ENCODE data around the gene ESM1. TPM values are rescaled to one million over a fixed set of nuclear protein-coding genes. Genes with fewer than 3 reads are reported as not detected.

The ESM1 gene, protein sequence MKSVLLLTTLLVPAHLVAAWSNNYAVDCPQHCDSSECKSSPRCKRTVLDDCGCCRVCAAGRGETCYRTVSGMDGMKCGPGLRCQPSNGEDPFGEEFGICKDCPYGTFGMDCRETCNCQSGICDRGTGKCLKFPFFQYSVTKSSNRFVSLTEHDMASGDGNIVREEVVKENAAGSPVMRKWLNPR
- total RNA-seq: 577 and 781 TPM in 2 replicates
- polyA plus RNA-seq: 214 and 221 TPM in 2 replicates
- polyA plus RNA-seq (2011; cell fraction: cytosol; rRNA removed): 246 and 299 TPM in 2 replicates
- 294 and 310 TPM in 2 replicates for polyA plus RNA-seq (2011; cell fraction: nucleus; rRNA removed)
- polyA plus RNA-seq (2012): 424 and 469 TPM in 2 replicates
- polyA minus RNA-seq: 215 and 222 TPM in 2 replicates
- polyA minus RNA-seq (2011; cell fraction: cytosol; rRNA and poly(A)+ RNA removed): not detected
- polyA minus RNA-seq (2011; cell fraction: nucleus; rRNA and poly(A)+ RNA removed): 225 and 290 TPM in 2 replicates
- percentile 100 among the genes with signal in this experiment for Bru-seq, nascent RNA
- percentile 100 among the genes with signal in this experiment for BruChase-seq, experiment 1, labeled RNA remaining after a 6-hour chase
- BruChase-seq, experiment 2, labeled RNA remaining after a 2-hour chase: percentile 100 among the genes with signal in this experiment
- long read RNA-seq, transcript ESM1-201 (2 exons, 1,326 nt): minor isoform, 20 of 304 reads
- long read RNA-seq, transcript ESM1-202 (3 exons, 2,169 nt): major isoform, 163 of 304 reads
- long read RNA-seq, partial matches to known transcripts: 3 of 304 reads
- long read RNA-seq, other reads (novel, unspliced or antisense): 118 of 304 reads

DNA sequence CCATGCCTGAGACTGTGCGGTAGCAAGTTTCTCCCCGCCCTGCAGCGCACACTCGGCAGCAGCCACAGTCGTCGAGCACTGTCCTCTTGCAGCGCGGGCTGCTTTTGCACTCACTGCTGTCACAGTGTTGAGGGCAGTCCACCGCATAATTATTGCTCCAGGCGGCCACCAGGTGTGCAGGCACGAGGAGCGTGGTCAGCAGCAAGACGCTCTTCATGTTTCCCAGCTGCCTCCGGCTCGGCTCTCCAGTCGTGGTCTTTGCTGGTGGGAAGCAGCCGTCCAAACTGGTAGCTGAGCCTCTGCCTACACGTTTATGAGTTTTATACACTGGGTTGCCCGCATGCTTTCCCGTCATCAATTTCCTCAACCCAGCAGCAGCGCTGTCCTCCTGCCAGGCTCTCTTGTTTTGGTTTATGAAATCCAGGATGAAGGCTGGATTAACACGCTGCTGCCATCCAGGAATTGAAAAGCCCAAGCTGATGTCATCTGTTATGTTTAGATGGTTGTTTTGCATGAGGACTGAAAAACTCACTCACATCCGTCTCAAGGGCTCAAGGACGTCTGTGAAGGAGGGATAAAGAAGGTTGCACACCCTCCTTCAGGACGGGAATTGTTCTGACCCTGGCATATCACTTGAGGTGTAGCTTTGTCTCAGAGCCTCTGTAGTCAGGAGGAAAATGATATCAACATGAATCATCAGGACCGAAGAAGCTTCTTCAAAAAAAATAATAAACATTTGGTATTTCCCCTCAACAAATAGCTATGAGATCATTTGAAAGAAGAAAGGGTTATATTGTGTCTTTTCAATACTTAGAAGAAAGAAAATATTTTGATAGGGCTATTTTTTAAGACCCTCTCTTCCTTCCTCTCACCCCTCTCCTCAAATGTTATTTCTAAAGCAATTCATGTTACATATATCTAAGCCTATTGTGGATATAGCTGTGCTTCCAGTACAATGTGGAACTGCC is at the start of gene ESM1:
ESM1 (minus strand) TSS at position 293 of the 968 bp plus-strand sequence; CDS start at position 217, 76 bp downstream.
- Histone ChIP-seq H3K4me2 (ENCODE audit: insufficient read depth, low read length) (peak within 1 kb of the TSS; percentile 99), H4K20me1 (replicated peaks; ENCODE audit: control insufficient read depth, extremely low read depth, insufficient read depth, low read length) (peaks cover 9% of the 10 kb centered on the region), H3K9me1 (replicated peaks; ENCODE audit: control insufficient read depth, extremely low read depth, insufficient read depth, low read length) (no peaks in the 10 kb centered on the region), H2AFZ (ENCODE audit: low read depth, low read length) (no peak within 1 kb of the TSS), H3K4me1 (ENCODE audit: control insufficient read depth, extremely low read depth, insufficient read depth, low read length) (peaks cover 45% of the 10 kb centered on the region), H3K9ac (replicated peaks; ENCODE audit: extremely low read depth, insufficient read depth, low read length) (peak within 1 kb of the TSS; percentile 96), H3K79me2 (ENCODE audit: control insufficient read depth, insufficient read depth, low read length) (peaks cover 48% of the 10 kb centered on the region), H3K4me3 (replicated peaks in 1 of 3; ENCODE audit: insufficient read depth in 1 of 3, low read depth in 1 of 3, low read length in 3 of 3) (peak within 1 kb of the TSS; percentile 69 to 99 (median 97)), H3K36me3 (ENCODE audit: control insufficient read depth in 2 of 2, extremely low read depth in 1 of 2, insufficient read depth in 2 of 2, low read length in 2 of 2) (peaks cover 0 to 16% of the 10 kb centered on the region in 2 experiments), H3K27ac (ENCODE audit: insufficient read depth, low read depth, low read length) (peak within 1 kb of the TSS; percentile 99), H3K27me3 (ENCODE audit: control insufficient read depth in 2 of 2, insufficient read depth in 2 of 2, low read length in 2 of 2) (no peaks in the 10 kb centered on the region), H3K9me3 (replicated peaks; ENCODE audit: control insufficient read depth, insufficient read depth, low read length) (no peaks in the 10 kb centered on the region)
- FAIRE-seq (peak; percentile 98), DNase-seq (ENCODE audit: low read depth, low spot score) (peak; percentile 99)
- intact Hi-C loops (cut with micrococcal nuclease): loop anchor here (1.0 to 10.0 kb wide), 10 partner anchors 8 to 461 kb away; partner anchors contain the start of gene GPX8
- TF ChIP-seq JUN (IDR thresholded peaks at IDR 0.05; ENCODE audit: borderline replicate concordance, insufficient read depth, insufficient read length, low read depth) (peak; percentile 95), POLR2A (IDR thresholded peaks at IDR 0.05; ENCODE audit: low read depth, low read length) (peak; percentile 92), POLR2AphosphoS5 (IDR thresholded peaks at IDR 0.05; ENCODE audit: insufficient read depth, low read depth, low read length) (peak; percentile 87), EZH2 (IDR thresholded peaks at IDR 0.05; ENCODE audit: borderline replicate concordance, low read depth, low read length, severe bottlenecking) (no peak), MYC (IDR thresholded peaks at IDR 0.05; ENCODE audit: low read depth, low read length) (peak; percentile 54), FOS (IDR thresholded peaks at IDR 0.05; ENCODE audit: borderline replicate concordance, insufficient read depth, low read length) (peak; percentile 97), GATA2 (IDR thresholded peaks at IDR 0.05; ENCODE audit: insufficient read depth, insufficient read length, low read depth, low read length) (peak; percentile 96)
- TF ChIP-seq, protein P1, sequence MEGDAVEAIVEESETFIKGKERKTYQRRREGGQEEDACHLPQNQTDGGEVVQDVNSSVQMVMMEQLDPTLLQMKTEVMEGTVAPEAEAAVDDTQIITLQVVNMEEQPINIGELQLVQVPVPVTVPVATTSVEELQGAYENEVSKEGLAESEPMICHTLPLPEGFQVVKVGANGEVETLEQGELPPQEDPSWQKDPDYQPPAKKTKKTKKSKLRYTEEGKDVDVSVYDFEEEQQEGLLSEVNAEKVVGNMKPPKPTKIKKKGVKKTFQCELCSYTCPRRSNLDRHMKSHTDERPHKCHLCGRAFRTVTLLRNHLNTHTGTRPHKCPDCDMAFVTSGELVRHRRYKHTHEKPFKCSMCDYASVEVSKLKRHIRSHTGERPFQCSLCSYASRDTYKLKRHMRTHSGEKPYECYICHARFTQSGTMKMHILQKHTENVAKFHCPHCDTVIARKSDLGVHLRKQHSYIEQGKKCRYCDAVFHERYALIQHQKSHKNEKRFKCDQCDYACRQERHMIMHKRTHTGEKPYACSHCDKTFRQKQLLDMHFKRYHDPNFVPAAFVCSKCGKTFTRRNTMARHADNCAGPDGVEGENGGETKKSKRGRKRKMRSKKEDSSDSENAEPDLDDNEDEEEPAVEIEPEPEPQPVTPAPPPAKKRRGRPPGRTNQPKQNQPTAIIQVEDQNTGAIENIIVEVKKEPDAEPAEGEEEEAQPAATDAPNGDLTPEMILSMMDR (IDR thresholded peaks at IDR 0.05; ENCODE audit: extremely low read depth in 1 of 2, insufficient read depth in 1 of 2, low read depth in 1 of 2, low read length in 2 of 2): peak; percentile 28 to 34
- TF ChIP-seq, protein P2, sequence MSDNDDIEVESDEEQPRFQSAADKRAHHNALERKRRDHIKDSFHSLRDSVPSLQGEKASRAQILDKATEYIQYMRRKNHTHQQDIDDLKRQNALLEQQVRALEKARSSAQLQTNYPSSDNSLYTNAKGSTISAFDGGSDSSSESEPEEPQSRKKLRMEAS (IDR thresholded peaks at IDR 0.05; ENCODE audit: insufficient read depth, insufficient read length): no peak
- no TSS peak for BruUV-seq (replicated peaks)
- POLR2A ChIA-PET: interaction anchor here (0.7 to 1.6 kb wide), 5 partner anchors 19 to 174 kb away, joined by 3 to 6 read pairs (median 4); partner anchors contain the start of gene GPX8
- dilution Hi-C loops (cut with MboI; ENCODE audit: extremely low pct_ligation_motif_present, low sequenced_read_pairs): loop anchor here (25.0 kb wide), 1 partner anchor 152 kb away; no protein-coding TSS in a partner anchor
- CTCF ChIA-PET: interaction anchor here (0.8 to 8.5 kb wide), 17 partner anchors 8 to 173 kb away, joined by 3 to 115 read pairs (median 5); partner anchors contain the start of gene GPX8
